Measurements from ENCODE around the gene CDSN.

DNA sequence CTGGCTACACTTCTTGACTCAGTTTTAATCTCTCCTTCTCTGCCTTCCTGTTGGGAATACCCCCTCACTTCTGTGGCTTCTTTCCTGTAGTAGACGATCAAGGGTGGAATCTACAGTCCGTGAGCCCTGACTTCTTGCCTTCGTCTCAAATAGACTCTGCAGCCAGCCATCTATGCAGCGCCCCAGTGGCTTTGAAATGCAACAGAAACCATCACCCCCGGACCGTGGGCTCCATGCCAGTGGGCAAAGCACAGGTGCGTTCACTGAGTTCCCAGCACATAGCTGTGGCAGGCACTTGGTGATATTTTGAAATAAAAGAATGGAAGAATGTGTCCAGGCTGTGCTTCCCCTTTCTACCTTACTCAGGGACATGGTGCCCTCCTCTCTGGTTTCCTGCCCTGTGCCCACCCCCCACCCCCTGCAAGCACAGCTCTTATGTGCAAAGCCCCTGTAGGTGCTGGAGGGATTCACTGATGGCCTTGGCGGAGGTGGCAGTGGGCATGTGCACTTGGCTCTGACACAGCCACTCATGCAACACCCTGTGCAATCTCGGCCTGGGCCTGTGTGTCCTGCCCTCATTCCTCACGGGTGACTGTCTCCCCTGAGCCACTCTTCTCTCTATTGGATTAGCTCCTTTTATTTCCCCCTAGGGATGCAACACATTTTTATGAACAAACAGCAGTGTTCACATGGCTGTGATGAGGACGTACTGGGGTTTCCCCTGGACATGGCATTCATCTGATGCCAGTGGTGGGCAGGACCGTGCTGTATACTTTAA lies 5.5 kb upstream of the CDSN start:
- no peak for TF ChIP-seq POLR2A (IDR thresholded peaks at IDR 0.05)
- TF ChIP-seq, protein P1, sequence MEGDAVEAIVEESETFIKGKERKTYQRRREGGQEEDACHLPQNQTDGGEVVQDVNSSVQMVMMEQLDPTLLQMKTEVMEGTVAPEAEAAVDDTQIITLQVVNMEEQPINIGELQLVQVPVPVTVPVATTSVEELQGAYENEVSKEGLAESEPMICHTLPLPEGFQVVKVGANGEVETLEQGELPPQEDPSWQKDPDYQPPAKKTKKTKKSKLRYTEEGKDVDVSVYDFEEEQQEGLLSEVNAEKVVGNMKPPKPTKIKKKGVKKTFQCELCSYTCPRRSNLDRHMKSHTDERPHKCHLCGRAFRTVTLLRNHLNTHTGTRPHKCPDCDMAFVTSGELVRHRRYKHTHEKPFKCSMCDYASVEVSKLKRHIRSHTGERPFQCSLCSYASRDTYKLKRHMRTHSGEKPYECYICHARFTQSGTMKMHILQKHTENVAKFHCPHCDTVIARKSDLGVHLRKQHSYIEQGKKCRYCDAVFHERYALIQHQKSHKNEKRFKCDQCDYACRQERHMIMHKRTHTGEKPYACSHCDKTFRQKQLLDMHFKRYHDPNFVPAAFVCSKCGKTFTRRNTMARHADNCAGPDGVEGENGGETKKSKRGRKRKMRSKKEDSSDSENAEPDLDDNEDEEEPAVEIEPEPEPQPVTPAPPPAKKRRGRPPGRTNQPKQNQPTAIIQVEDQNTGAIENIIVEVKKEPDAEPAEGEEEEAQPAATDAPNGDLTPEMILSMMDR (IDR thresholded peaks at IDR 0.05), result no peak

Data from prostate gland (tissue), 2 donors.